GM12878 (cell line): ENCODE results near the gene ANKRD44. TPM values are rescaled to one million over a fixed set of nuclear protein-coding genes. Genes with fewer than 3 reads are reported as not detected.

Experiments used
- ATAC-seq: fragments of 200-7000 bp; cut with Tn5 transposase; 3 replicates; pipeline ENCODE4 v1.9.1; 2020; ENCODE audit warnings: mild to moderate bottlenecking, moderate library complexity
- BruUV-seq: library from RNA; stranded (reverse); fragments of 400-500 nt; replicated peaks from 2 replicates; lab custom pipeline; 2021; lab: Mats Ljungman, UMichigan
- CTCF ChIA-PET: fragments of 300-600 bp; sonication (Branson Sonifier 250); formaldehyde crosslinking; extraction: SDS; loops from one replicate; lab custom pipeline; 2021; ENCODE audit warnings: inconsistent platforms; lab: Yijun Ruan, JAX
- POLR2A ChIA-PET: fragments of 350-600 bp; formaldehyde crosslinking; extraction: SDS; loops from one replicate; lab custom pipeline; 2021; ENCODE audit warnings: inconsistent platforms; lab: Charles Lee
- RAD21 ChIA-PET: fragments of 300-600 bp; sonication (Branson Sonifier 250); formaldehyde crosslinking; loops from one replicate; lab custom pipeline; 2023; ENCODE audit warnings: antibody characterized with exemption; ENCODE audit not compliant: unreplicated experiment; lab: Charles Lee
- SMC1A ChIA-PET: fragments of 300-600 bp; sonication (Branson Sonifier 250); formaldehyde crosslinking; loops from one replicate; lab custom pipeline; 2023; ENCODE audit not compliant: unreplicated experiment, uncharacterized antibody; lab: Charles Lee
- DNase-seq: peaks from one replicate; pipeline ENCODE4 v3.0.0-alpha.2; 2011; ENCODE audit warnings: low read depth, low spot score
- FAIRE-seq: peaks from 3 replicates; lab custom pipeline; 2011; peaks lifted over from hg19 to GRCh38; lab: Jason Lieb, UNC
- H2AFZ ChIP-seq: 2 replicates; pipeline ENCODE4 v1.6.0; 2011; ENCODE audit warnings: low read depth, low read length, control low read depth; ENCODE audit not compliant: control insufficient read depth
- H3K27ac ChIP-seq: 2 replicates; pipeline ENCODE4 v1.5.1; 2011; ENCODE audit warnings: control low read depth; ENCODE audit not compliant: control insufficient read depth, insufficient read depth
- H3K27me3 ChIP-seq, 2 experiments: replicated peaks in 1 of 2; 2 replicates each; pipeline versions ENCODE4 v1.6.0 to v1.6.1; 2011; ENCODE audit warnings: low read length in 1 of 2; ENCODE audit not compliant: control insufficient read depth in 2 of 2, insufficient read depth in 2 of 2
- H3K36me3 ChIP-seq, 2 experiments: 2 replicates each; pipeline ENCODE4 v1.5.1; 2011; ENCODE audit warnings: low read length in 1 of 2; ENCODE audit not compliant: control insufficient read depth in 2 of 2, insufficient read depth in 2 of 2
- H3K4me1 ChIP-seq: 2 replicates; pipeline ENCODE4 v1.6.1; 2011; ENCODE audit warnings: mild to moderate bottlenecking, low read length, moderate library complexity, mixed read lengths; ENCODE audit not compliant: control insufficient read depth, insufficient read depth
- H3K4me2 ChIP-seq: 2 replicates; pipeline ENCODE4 v1.6.0; 2011; ENCODE audit warnings: control low read depth; ENCODE audit not compliant: control insufficient read depth, insufficient read depth
- H3K4me3 ChIP-seq: fragments of 200-600 bp; sonication (generic); 2 replicates; pipeline ENCODE4 v1.5.1; 2016
- H3K79me2 ChIP-seq: 2 replicates; pipeline ENCODE4 v1.6.0; 2011; ENCODE audit warnings: low read length; ENCODE audit not compliant: control insufficient read depth, insufficient read depth
- H3K9ac ChIP-seq: 2 replicates; pipeline ENCODE4 v1.8.0; 2011; ENCODE audit warnings: low read length, control low read depth, mixed read lengths; ENCODE audit not compliant: control insufficient read depth, insufficient read depth
- H3K9me3 ChIP-seq: replicated peaks from 3 replicates; pipeline ENCODE4 v1.5.1; 2011; ENCODE audit warnings: mild to moderate bottlenecking, low read length; ENCODE audit not compliant: control insufficient read depth, insufficient read depth
- H4K20me1 ChIP-seq: 2 replicates; pipeline ENCODE4 v1.6.0; 2011; ENCODE audit not compliant: control insufficient read depth, insufficient read depth
- BACH1 ChIP-seq: fragments of 450-650 bp; IDR thresholded peaks from 2 replicates; pipeline ENCODE4 v1.6.1; 2017; ENCODE audit warnings: mild to moderate bottlenecking, borderline replicate concordance
- E2F8 ChIP-seq: fragments of 450-650 bp; IDR thresholded peaks from 2 replicates; pipeline ENCODE4 v1.6.1; 2018; ENCODE audit warnings: mild to moderate bottlenecking, low read depth, moderate library complexity; ENCODE audit not compliant: partially characterized antibody
- GATAD2B ChIP-seq: fragments of 450-650 bp; conservative IDR thresholded peaks from 2 replicates; pipeline ENCODE4 v1.6.1; 2017; ENCODE audit warnings: low read depth, mild to moderate bottlenecking, moderate library complexity
- IKZF1 ChIP-seq: fragments of 450-650 bp; conservative IDR thresholded peaks from 2 replicates; pipeline ENCODE4 v1.6.1; 2017; ENCODE audit warnings: antibody characterized with exemption, mild to moderate bottlenecking
- KLF5 ChIP-seq: fragments of 450-650 bp; IDR thresholded peaks from 2 replicates; pipeline ENCODE4 v1.6.1; 2014; ENCODE audit warnings: mild to moderate bottlenecking; ENCODE audit not compliant: partially characterized antibody
- LARP7 ChIP-seq: fragments of 450-650 bp; IDR thresholded peaks from 2 replicates; pipeline ENCODE4 v1.6.1; 2017; ENCODE audit warnings: mild to moderate bottlenecking
- POLR2AphosphoS2 ChIP-seq: IDR thresholded peaks from 2 replicates; pipeline ENCODE4 v1.6.1; 2011; ENCODE audit warnings: low read depth, mild to moderate bottlenecking, low read length, improper control_type of control experiment, moderate library complexity
- POLR2AphosphoS5 ChIP-seq: IDR thresholded peaks from 2 replicates; pipeline ENCODE4 v1.6.1; 2011; ENCODE audit warnings: mild to moderate bottlenecking, low read length, inconsistent platforms
- RELB ChIP-seq: fragments of 450-650 bp; IDR thresholded peaks from 2 replicates; pipeline ENCODE4 v1.6.1; 2017; ENCODE audit warnings: low read depth, mild to moderate bottlenecking, moderate library complexity
- SMC3 ChIP-seq: IDR thresholded peaks from 2 replicates; pipeline ENCODE4 v1.6.1; 2011; ENCODE audit warnings: low read length, improper control_type of control experiment, borderline replicate concordance
- STAT1 ChIP-seq: fragments of 450-650 bp; conservative IDR thresholded peaks from 2 replicates; pipeline ENCODE4 v1.6.1; 2014; ENCODE audit warnings: antibody characterized with exemption, mild to moderate bottlenecking
- SUPT20H ChIP-seq: IDR thresholded peaks from 2 replicates; pipeline ENCODE4 v1.6.1; 2011; ENCODE audit warnings: low read depth, mild to moderate bottlenecking, low read length, moderate library complexity, borderline replicate concordance; ENCODE audit not compliant: control insufficient read depth
- TCF7 ChIP-seq: IDR thresholded peaks from 2 replicates; pipeline ENCODE4 v1.6.1; 2014; ENCODE audit warnings: antibody characterized with exemption, borderline replicate concordance
- ZNF24 ChIP-seq: fragments of 450-650 bp; IDR thresholded peaks from 2 replicates; pipeline ENCODE4 v1.6.1; 2017; ENCODE audit warnings: antibody characterized with exemption, mild to moderate bottlenecking
- ZSCAN29 ChIP-seq: fragments of 450-650 bp; IDR thresholded peaks from 2 replicates; pipeline ENCODE4 v1.6.1; 2017; ENCODE audit warnings: mild to moderate bottlenecking, moderate library complexity
- WGBS: methylation state at CpG from one replicate; pipeline ENCODE4 v1.1.6; 2016; ENCODE audit warnings: low lambda C conversion rate; ENCODE audit not compliant: insufficient replicate concordance, insufficient coverage; ENCODE audit errors: missing lambda C conversion rate; 5-methylcytosine and 5-hydroxymethylcytosine counted together
- in situ Hi-C: fragments of 300-500 bp; cut with MboI; formaldehyde crosslinking; loops from 9 replicates; pipeline ENCODE4 v1.14.3; 2018; ENCODE audit warnings: mixed read lengths
- intact Hi-C: fragments of 100-400 bp; cut with micrococcal nuclease; formaldehyde crosslinking; loops from one replicate; pipeline ENCODE4 v1.14.2; 2022; ENCODE audit not compliant: unreplicated experiment
- polyA plus RNA-seq, 11 experiments: library from polyadenylated mRNA; depleted of rRNA in 4 of 11; unstranded in 6 of 11; stranded (reverse) in 5 of 11; fragments of >200 nt; fragmentation: Nextera tagmentation in 4 of 11; fragmentation: Illumina TruSeq in 1 of 11; extraction: Ambion mirVana in 4 of 11; extraction: Trizol in 1 of 11; gene quantifications; 1 replicate in 1 of 11; 2 replicates in 10 of 11; pipeline versions ENCODE4 v1.2.1 to v1.2.3, GENCODE V29; 2011 to 2016; ENCODE audit warnings: inconsistent platforms in 2 of 11, missing spikeins in 2 of 11, low read depth in 1 of 11
- total RNA-seq, 4 experiments: library from RNA; depleted of rRNA in 3 of 4; stranded (reverse); fragments of >200 nt in 3 of 4; fragmentation: Illumina TruSeq in 1 of 4; extraction: Trizol in 1 of 4; gene quantifications; 2 replicates each; pipeline versions ENCODE4 v1.2.1 to v1.2.3, GENCODE V29; 2013 to 2021

Gene ANKRD44
- total and polyA plus RNA-seq, 10 of the 15 experiments (the other 5 are each of a cell fraction or from before 2014, with no cell fraction given), result 19.1 to 99.1 (median 59.6) TPM

DNA sequence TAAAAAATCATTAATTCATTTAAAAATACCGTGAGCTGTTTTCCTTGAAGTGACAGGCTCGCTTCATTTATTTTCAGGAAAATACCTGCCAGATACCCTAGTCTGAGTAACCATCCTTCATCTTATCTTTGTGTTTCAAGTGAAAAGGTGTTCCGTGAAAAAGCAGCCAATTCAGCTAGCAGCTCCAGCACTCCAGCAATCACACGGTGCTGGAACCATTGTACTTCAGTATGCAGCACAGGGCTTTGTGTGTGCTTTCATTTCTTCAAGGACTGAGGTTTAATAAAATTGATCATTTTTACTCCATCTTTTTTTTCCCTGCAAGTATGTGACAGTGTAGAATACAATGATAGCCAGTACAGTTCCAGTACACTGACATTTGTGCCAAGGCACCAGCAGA is 344.9 kb downstream of the ANKRD44 start:
- DNase-seq (no peak), FAIRE-seq (no peak)
- POLR2A ChIA-PET, result no interaction called here

GRCh38 chr2:196963961-196964360 is 346.6 kb downstream of the ANKRD44 start:
- H3K27me3 ChIP-seq, result no peaks in the 10 kb centered on the region
- H3K9me3 ChIP-seq, result no peaks in the 10 kb centered on the region; the same call in 2 of the 3 replicates
- no peak overlapping the region for H3K27ac ChIP-seq
- ChIA-PET CTCF (interaction anchor here (0.6 to 0.7 kb wide), 2 partner anchors 25 to 627 kb away, joined by 3 read pairs; no protein-coding TSS in a partner anchor), POLR2A (no interaction called here), SMC1A (interaction anchor here (1.0 to 1.3 kb wide), 2 partner anchors 17 to 36 kb away, joined by 3 read pairs; no protein-coding TSS in a partner anchor), RAD21 (no interaction called here)
- DNase-seq, result no peak
- H3K4me2 ChIP-seq, result no peak overlapping the region
- no peak overlapping the region for H3K9ac ChIP-seq
- intact Hi-C loops (no loop called here), in situ Hi-C loops (no loop called here)
- ATAC-seq, result no peak
- H3K4me1 ChIP-seq, result peaks cover 3% of the 10 kb centered on the region; the same call in 1 of the 2 replicates
- no peak overlapping the region for H2AFZ ChIP-seq
- H3K36me3 ChIP-seq, result no peaks in the 10 kb centered on the region
- no peaks in the 10 kb centered on the region for H3K79me2 ChIP-seq
- no peaks in the 10 kb centered on the region for H4K20me1 ChIP-seq
- 88% methylated on average over 1 of the region's 1 CpG for WGBS
- H3K4me3 ChIP-seq, result no peak overlapping the region
- BruUV-seq, result no TSS peak
- FAIRE-seq, result no peak
- TF ChIP-seq RELB (no peak), KLF5 (no peak), E2F8 (no peak), ZSCAN29 (no peak), BACH1 (no peak), SMC3 (no peak)

More for the DNA sequence above, 344.9 kb downstream of the ANKRD44 start:
- Histone ChIP-seq H2AFZ (no peak overlapping the region), H4K20me1 (no peaks in the 10 kb centered on the region), H3K4me3 (no peak overlapping the region), H3K4me1 (peaks cover 3% of the 10 kb centered on the region; the same call in 1 of the 2 replicates), H3K27me3 (no peaks in the 10 kb centered on the region)
- RAD21 ChIA-PET, result no interaction called here
- TF ChIP-seq GATAD2B (no peak), POLR2AphosphoS2 (no peak), TCF7 (no peak), BACH1 (no peak), STAT1 (no peak), LARP7 (no peak), IKZF1 (no peak), ZNF24 (no peak), SUPT20H (no peak), POLR2AphosphoS5 (no peak)
- TF ChIP-seq, all 136 proteins: peak for 0
- WGBS, result 94% methylated on average over 4 of the region's 4 CpGs
- no peak overlapping the region for H3K4me2 ChIP-seq
- in situ Hi-C loops (no loop called here), intact Hi-C loops (no loop called here)
- H3K9me3 ChIP-seq, result no peaks in the 10 kb centered on the region; the same call in 2 of the 3 replicates
- H3K36me3 ChIP-seq, result no peaks in the 10 kb centered on the region
- no peak overlapping the region for H3K9ac ChIP-seq
- ChIA-PET SMC1A (no interaction called here), CTCF (no interaction called here)
- no TSS peak for BruUV-seq
- H3K79me2 ChIP-seq, result no peaks in the 10 kb centered on the region
- no peak overlapping the region for H3K27ac ChIP-seq
- ATAC-seq, result no peak
